Epithelial cell of esophagus (primary cell): ENCODE data around the gene ADAM10.

Experiments
- DNase-seq: peaks from one replicate; pipeline ENCODE4 v3.0.0; 2010; ENCODE audit warnings: low read depth
- H3K4me3 ChIP-seq: 2 replicates; pipeline ENCODE4 v1.5.1; 2011; ENCODE audit warnings: mild to moderate bottlenecking, low read length, control low read depth
- TF ChIP-seq, protein P1 (sequence below): IDR thresholded peaks from 2 replicates; pipeline ENCODE4 v1.5.1; 2011; ENCODE audit warnings: low read depth, mild to moderate bottlenecking, low read length, control low read depth, inconsistent platforms; ENCODE audit not compliant: insufficient read depth; ENCODE audit errors: missing control alignments

Gene ADAM10

DNA sequence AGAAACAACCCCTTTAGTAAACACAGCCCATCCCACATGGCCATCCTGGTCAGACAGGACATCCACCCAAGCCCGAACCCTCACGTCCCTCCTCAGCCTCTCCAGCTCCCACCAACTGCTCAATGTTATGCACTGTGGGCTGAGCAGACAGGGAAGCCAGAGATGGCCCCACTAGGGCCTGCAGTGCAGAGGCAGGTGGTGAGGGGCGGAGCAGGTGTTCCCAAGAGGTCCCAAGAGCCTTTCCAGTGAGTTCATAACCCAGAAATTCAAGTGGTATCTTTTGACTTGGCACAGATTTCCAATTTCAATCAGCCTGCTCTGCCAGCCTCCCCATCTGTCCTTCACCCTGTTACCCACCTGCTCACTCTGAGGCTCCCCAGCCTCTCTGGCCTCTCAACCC lies 187.4 kb downstream of the ADAM10 start:
- TF ChIP-seq, protein P1, sequence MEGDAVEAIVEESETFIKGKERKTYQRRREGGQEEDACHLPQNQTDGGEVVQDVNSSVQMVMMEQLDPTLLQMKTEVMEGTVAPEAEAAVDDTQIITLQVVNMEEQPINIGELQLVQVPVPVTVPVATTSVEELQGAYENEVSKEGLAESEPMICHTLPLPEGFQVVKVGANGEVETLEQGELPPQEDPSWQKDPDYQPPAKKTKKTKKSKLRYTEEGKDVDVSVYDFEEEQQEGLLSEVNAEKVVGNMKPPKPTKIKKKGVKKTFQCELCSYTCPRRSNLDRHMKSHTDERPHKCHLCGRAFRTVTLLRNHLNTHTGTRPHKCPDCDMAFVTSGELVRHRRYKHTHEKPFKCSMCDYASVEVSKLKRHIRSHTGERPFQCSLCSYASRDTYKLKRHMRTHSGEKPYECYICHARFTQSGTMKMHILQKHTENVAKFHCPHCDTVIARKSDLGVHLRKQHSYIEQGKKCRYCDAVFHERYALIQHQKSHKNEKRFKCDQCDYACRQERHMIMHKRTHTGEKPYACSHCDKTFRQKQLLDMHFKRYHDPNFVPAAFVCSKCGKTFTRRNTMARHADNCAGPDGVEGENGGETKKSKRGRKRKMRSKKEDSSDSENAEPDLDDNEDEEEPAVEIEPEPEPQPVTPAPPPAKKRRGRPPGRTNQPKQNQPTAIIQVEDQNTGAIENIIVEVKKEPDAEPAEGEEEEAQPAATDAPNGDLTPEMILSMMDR = no peak
- DNase-seq = no peak
- H3K4me3 ChIP-seq = no peak overlapping the region

DNA sequence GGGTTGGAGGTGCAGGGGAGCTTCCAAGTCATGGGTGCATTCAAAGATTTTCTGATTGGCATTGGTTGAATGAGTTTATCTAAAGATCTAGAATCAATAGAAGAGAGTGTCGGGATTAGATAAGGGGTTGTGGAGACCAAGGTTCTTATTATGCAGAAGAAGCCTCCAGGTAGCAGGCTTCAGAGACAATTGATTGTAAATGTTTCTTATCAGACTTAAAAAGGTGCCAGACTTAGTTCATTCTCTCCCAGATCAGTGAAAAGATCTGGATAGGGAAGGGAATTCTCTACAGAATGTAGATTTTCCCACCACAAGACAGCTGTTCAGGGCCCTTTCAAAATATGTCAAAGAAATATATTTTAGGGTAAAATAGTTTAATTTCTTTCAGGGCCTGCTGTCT lies 188.2 kb downstream of the ADAM10 start:
- no peak overlapping the region for H3K4me3 ChIP-seq
- no peak for DNase-seq
- TF ChIP-seq, protein P1 = no peak

DNA sequence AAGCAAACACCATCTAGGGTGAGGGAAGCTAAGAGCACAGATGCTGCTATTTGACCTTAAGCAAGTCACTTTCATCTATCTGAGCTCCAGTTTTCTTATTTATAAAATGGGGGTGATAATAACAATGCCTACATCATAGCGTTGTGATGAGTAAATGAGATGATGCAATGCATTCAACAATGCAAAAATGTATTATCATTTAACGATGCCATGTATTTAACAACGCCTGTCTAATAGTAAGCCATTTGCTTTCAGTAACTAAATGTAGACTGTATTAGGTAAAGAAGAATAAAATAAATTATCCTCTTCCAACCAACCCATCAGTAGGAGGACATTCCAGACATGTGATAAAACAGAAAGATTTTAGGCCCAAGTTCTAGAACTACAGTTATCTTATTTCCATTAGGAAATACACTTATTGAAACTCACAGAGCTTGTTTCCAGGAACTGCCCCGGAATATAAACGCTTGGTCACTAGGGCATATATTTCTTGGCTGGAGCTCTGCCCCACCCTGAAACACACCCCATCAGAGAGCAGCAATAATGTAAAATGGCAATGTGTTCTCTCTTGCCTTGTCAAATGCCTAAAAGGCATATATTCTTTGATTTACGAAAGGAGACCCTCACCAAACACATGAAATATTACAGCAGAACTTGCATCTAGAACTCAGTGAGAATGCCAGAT lies 189.5 kb downstream of the ADAM10 start:
- no peak overlapping the region for H3K4me3 ChIP-seq
- DNase-seq = no peak
- TF ChIP-seq, protein P1 = no peak

DNA sequence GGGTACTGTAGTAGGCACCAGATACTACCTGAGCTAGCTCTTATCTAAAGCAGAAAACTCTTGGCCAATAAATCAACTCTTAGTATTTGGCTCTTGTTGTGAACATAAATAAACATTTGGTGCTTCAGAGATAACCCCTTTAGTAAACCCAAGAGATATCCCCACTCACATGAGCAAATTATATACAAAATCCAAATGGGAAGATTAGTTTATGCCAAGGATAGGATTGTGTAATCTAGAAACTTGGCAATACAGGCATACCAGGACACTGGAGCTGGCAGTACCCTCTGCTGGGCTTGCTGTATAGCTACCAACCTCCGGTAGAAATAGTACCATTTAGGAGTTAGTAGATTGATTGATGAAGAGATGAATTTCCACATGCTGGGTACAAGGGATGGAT lies 190.7 kb downstream of the ADAM10 start:
- H3K4me3 ChIP-seq = no peak overlapping the region
- DNase-seq = peak; percentile 11
- TF ChIP-seq, protein P1 = peak; percentile 15

DNA sequence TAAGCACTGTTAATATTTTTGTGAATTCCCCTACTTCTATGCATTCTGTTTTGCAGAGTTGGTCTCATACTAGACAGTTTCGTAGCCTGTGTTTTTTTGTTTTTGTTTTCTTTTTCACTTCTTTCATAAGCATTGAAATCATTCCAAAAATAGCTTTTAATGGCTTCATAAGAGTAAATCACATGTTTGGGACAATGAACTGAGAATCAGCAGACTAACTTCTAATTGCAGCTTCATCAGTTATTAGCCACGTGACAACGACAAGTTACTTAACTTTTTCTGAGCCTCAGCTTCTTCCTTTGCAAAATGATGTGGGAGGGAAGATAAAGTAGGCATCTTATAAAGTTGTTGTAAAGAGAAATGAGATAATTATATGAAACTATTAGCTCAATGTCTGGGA lies 193.0 kb downstream of the ADAM10 start:
- DNase-seq = no peak
- TF ChIP-seq, protein P1 = no peak
- H3K4me3 ChIP-seq = no peak overlapping the region

DNA sequence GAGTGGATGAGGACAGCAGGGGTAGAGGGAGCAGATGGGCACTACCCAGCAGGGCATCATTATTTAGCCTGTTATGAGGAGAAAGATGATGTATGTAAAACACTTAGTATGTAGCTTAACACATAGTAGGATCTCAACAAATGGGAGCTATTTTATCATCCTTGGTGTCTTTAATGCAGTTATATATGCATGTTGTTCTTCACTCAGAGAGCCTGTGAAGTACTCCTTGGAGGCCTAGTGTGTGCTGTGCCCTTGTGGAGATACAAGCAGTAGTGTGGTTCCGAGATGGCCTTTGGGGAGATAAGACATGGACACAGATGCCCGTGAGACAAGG lies 193.5 kb downstream of the ADAM10 start:
- TF ChIP-seq, protein P1 = no peak
- H3K4me3 ChIP-seq = no peak overlapping the region
- DNase-seq = no peak
